Spleen (tissue), 7 donors: ENCODE measurements around the gene CDH15.

ENCODE experiments used
- CTCF ChIP-seq, 11 experiments: fragments of 200-600 bp in 7 of 11; fragments of 450-650 bp in 4 of 11; sonication (generic) in 4 of 11; IDR thresholded peaks in 8 of 11; conservative IDR thresholded peaks in 3 of 11; 1 replicate in 7 of 11; 2 replicates in 4 of 11; pipeline versions ENCODE4 v1.4.0 to v1.8.0; 2016 to 2021; ENCODE audit warnings: antibody characterized with exemption in 11 of 11, inconsistent platforms in 4 of 11, mild to moderate bottlenecking in 1 of 11
- POLR2A ChIP-seq, 3 donors: fragments of 450-650 bp; IDR thresholded peaks; one replicate each; pipeline ENCODE4 v1.5.1; 2017; ENCODE audit warnings: antibody characterized with exemption in 3 of 3, mild to moderate bottlenecking in 1 of 3
- POLR2AphosphoS5 ChIP-seq, 3 donors: sonication (generic); formaldehyde crosslinking; IDR thresholded peaks; one replicate each; pipeline ENCODE4 v1.5.1; 2017; ENCODE audit warnings: antibody characterized with exemption in 3 of 3
- donor health status: DM: no; HTN: no; CAD: no; lungs with moderate emphysema.
- donor health status: DM: no; HTN: no; CAD: no.
- donor health status: DM: no; HTN: no; CAD: no.

GRCh38 chr16:89193576-89194293, 22.2 kb downstream of the CDH15 start:
- no peak for TF ChIP-seq POLR2A (IDR thresholded peaks at IDR 0.05)
- TF ChIP-seq POLR2AphosphoS5 (IDR thresholded peaks at IDR 0.05): no peak
- TF ChIP-seq CTCF (IDR thresholded peaks at IDR 0.05 in 8 of 11, conservative IDR thresholded peaks at IDR 0.05 in 3 of 11): no peak
